Testis (tissue), 3 donors: Measurements from ENCODE around the gene HHATL. TPM values are rescaled to one million over a fixed set of nuclear protein-coding genes. Genes with fewer than 3 reads are reported as not detected.

Source experiments
- DNase-seq: peaks from one replicate; pipeline ENCODE4 v3.0.0-alpha.2; 2019
- H3K27ac ChIP-seq, 2 donors: fragments of 200-600 bp; sonication (generic); one replicate each; pipeline ENCODE4 v1.5.1; 2019
- H3K27me3 ChIP-seq: fragments of 200-600 bp; sonication (generic); one replicate; pipeline ENCODE4 v1.5.1; 2019
- H3K36me3 ChIP-seq: fragments of 200-600 bp; sonication (generic); one replicate; pipeline ENCODE4 v1.5.1; 2017; ENCODE audit warnings: low read depth; ENCODE audit errors: missing control alignments
- H3K4me1 ChIP-seq: fragments of 200-600 bp; sonication (generic); one replicate; pipeline ENCODE4 v1.5.1; 2019
- H3K4me3 ChIP-seq, 2 donors: fragments of 200-600 bp; sonication (generic); one replicate each; pipeline ENCODE4 v1.5.1; 2017 to 2019
- H3K9me3 ChIP-seq: fragments of 200-600 bp; sonication (generic); one replicate; pipeline ENCODE4 v1.5.1; 2017
- POLR2A ChIP-seq: fragments of 450-650 bp; IDR thresholded peaks from one replicate; pipeline ENCODE4 v1.6.1; 2017; ENCODE audit warnings: antibody characterized with exemption, mild to moderate bottlenecking, moderate library complexity
- WGBS, 2 donors: methylation state at CpG; one replicate each; pipeline ENCODE4 v1.1.5; 2018; 5-methylcytosine and 5-hydroxymethylcytosine counted together
- intact Hi-C: fragments of 100-400 bp; cut with DNase I; formaldehyde crosslinking; loops from one replicate; pipeline ENCODE4 v1.15.1; 2023; ENCODE audit warnings: low total_unique reads
- polyA plus RNA-seq: library from polyadenylated mRNA; stranded (reverse); fragments of 350-450 nt; fragmentation: Illumina TruSeq; extraction: RNeasy Lipid Tissue Mini Kit (QIAGEN cat#74804); gene quantifications from one replicate; pipeline ENCODE4 v1.2.3, GENCODE V29; 2014; ENCODE audit warnings: low read depth, low replicate concordance; ENCODE audit not compliant: insufficient read depth
- total RNA-seq, 2 donors: library from RNA; depleted of rRNA; stranded (reverse); fragments of >200 nt; gene quantifications; one replicate each; pipeline ENCODE4 v1.2.3, GENCODE V29; 2016
- TF ChIP-seq, protein P1 (sequence below), 3 experiments: fragments of 450-650 bp in 2 of 3; fragments of 200-600 bp in 1 of 3; sonication (generic) in 1 of 3; IDR thresholded peaks; one replicate each; pipeline ENCODE4 v1.5.1; 2016 to 2019; ENCODE audit warnings: antibody characterized with exemption in 3 of 3, mild to moderate bottlenecking in 2 of 3, moderate library complexity in 1 of 3

Gene HHATL
- total and polyA plus RNA-seq, 3 donors from 2014 or later = 6.1 to 7.2 (median 6.4) TPM

DNA sequence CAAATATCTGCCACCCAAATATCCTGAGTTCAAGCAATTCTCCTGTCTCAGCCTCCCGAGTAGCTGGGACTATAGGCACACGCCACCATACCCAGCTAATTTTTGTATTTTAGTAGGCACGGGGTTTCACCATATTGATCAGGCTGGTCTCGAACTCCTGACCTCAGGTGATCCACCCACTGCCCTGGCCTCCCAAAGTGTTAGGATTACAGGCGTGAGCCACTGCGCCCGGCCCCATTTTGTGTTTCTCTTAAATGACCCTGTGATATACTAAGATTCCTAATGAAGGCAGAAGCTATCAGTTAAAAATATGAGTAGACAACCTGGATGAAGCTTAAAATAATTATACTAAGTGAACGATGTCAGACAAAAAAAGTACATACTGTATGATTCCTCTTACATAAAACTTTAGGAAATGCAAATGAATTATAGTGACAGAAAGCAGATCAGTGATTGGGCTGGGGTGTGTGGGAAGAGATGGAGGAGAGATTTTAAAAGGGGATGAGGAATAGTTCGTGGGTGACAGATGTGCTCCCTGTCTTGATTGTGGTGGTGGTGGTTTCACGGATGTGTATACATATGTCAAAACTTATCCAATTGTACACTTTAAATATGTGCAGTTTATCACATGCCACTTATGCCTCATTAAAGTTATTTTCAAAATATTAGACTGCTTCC, 21.1 kb downstream of the HHATL start:
- intact Hi-C loops = no loop called here
- no peak overlapping the region for H3K27ac ChIP-seq
- H3K27me3 ChIP-seq = no peaks in the 10 kb centered on the region
- H3K4me3 ChIP-seq = no peak overlapping the region
- H3K36me3 ChIP-seq = no peaks in the 10 kb centered on the region
- peaks cover 4% of the 10 kb centered on the region for H3K4me1 ChIP-seq
- H3K9me3 ChIP-seq = no peaks in the 10 kb centered on the region
- DNase-seq = no peak
- TF ChIP-seq POLR2A = no peak
- TF ChIP-seq, protein P1, sequence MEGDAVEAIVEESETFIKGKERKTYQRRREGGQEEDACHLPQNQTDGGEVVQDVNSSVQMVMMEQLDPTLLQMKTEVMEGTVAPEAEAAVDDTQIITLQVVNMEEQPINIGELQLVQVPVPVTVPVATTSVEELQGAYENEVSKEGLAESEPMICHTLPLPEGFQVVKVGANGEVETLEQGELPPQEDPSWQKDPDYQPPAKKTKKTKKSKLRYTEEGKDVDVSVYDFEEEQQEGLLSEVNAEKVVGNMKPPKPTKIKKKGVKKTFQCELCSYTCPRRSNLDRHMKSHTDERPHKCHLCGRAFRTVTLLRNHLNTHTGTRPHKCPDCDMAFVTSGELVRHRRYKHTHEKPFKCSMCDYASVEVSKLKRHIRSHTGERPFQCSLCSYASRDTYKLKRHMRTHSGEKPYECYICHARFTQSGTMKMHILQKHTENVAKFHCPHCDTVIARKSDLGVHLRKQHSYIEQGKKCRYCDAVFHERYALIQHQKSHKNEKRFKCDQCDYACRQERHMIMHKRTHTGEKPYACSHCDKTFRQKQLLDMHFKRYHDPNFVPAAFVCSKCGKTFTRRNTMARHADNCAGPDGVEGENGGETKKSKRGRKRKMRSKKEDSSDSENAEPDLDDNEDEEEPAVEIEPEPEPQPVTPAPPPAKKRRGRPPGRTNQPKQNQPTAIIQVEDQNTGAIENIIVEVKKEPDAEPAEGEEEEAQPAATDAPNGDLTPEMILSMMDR (IDR thresholded peaks at IDR 0.05) = no peak
- 88 to 90% methylated on average over 10 of the region's 10 CpGs for WGBS, 2 donors

DNA sequence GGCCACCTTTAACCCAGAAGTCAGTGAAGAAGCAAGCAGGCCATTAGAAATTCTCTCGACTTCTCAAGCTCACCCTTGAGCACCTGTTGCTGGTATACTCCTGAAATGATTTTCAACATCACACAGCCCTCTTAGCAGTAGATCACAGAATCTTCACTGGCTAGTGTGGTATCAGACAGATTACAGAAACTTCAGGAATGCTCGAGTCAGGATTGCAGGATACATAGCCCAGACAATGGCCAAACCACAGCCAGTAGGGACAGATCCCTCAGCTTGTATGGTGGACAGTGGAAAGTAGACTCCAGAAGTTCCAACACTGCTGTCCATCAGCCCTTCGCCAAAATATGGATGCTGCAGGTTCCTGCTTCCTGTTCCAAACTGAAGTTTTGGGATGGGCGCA, 21.8 kb downstream of the HHATL start:
- intact Hi-C loops = no loop called here
- Histone ChIP-seq H3K4me3 (no peak overlapping the region), H3K27ac (no peak overlapping the region), H3K9me3 (no peaks in the 10 kb centered on the region), H3K36me3 (no peaks in the 10 kb centered on the region), H3K4me1 (peaks cover 1% of the 10 kb centered on the region), H3K27me3 (no peaks in the 10 kb centered on the region)
- TF ChIP-seq POLR2A = no peak
- TF ChIP-seq, protein P1 (IDR thresholded peaks at IDR 0.05) = no peak
- WGBS, 2 donors = 86 to 90% methylated on average over 4 of the region's 4 CpGs
- no peak for DNase-seq

DNA sequence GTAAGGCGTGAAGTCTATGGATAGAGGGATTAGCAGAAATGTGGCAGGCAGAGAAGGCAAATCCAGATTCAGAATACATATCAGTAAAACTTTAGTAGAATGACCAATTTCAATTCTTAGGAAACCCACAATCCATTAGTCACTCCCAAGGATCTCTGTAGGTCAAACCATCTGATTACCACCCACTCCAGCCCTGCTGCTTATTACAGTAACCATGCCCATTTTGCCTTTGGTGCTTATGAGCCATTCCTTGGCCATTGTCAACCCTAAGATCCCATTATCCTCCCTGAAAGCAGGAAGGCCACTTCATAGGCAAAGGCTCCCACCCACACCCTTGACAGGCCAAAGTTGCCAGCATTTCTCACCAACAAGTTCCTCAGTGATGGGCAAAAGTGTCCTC, 22.3 kb downstream of the HHATL start:
- no peaks in the 10 kb centered on the region for H3K27me3 ChIP-seq
- H3K4me1 ChIP-seq = no peaks in the 10 kb centered on the region
- 96 to 97% methylated on average over 1 of the region's 1 CpG for WGBS, 2 donors
- H3K9me3 ChIP-seq = no peaks in the 10 kb centered on the region
- H3K4me3 ChIP-seq = no peak overlapping the region
- no peak overlapping the region for H3K27ac ChIP-seq
- H3K36me3 ChIP-seq = no peaks in the 10 kb centered on the region
- intact Hi-C loops = no loop called here
- TF ChIP-seq, protein P1 (IDR thresholded peaks at IDR 0.05) = no peak
- TF ChIP-seq POLR2A = no peak
- no peak for DNase-seq

DNA sequence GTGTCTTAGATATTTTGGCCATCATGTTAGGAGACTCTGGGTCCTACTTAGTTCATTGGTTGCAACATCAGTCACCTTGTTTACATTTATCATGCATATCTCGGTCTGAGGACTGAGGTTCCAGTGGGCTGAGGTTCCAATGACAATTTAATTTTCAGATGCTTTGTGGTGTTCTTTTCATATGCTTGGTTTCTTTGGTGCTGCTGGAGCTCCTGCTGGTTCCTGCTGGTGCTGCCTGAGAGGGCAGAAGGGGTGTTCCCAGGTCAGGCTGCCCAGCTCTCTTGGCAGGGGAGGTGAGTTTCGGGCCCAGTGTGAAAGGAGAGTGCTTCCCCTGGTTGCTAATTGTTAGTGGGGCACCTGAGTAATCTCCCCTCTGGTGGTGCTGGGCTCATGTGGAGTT, 24.2 kb downstream of the HHATL start:
- no peak overlapping the region for H3K4me3 ChIP-seq
- WGBS, 2 donors = 75 to 93% methylated on average over 2 of the region's 2 CpGs
- intact Hi-C loops = no loop called here
- no peak overlapping the region for H3K27ac ChIP-seq
- TF ChIP-seq, protein P1 (IDR thresholded peaks at IDR 0.05) = no peak
- no peak for TF ChIP-seq POLR2A
- DNase-seq = no peak
- no peaks in the 10 kb centered on the region for H3K27me3 ChIP-seq
- H3K36me3 ChIP-seq = no peaks in the 10 kb centered on the region
- H3K9me3 ChIP-seq = no peaks in the 10 kb centered on the region
- H3K4me1 ChIP-seq = no peaks in the 10 kb centered on the region

DNA sequence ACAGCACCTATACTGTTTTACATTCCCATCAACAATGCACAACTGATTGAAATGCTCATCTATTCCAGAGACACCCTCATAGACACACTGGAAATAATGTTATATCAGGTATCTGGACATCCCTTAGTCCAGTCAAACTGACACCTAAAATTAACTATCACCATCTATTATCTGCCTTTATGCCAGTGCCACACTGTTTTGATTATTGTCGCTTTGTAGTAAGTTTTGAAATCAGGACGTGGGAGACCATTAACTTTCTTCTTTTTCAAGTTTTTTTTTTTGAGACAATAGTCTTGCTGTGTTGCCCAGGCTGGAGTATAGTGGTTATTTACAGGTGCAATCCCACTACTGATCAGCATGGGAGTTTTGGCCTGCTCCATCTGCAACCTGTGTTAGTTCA, 26.7 kb downstream of the HHATL start:
- 85 to 89% methylated on average over 2 of the region's 2 CpGs for WGBS, 2 donors
- no peak for DNase-seq
- Histone ChIP-seq H3K4me3 (no peak overlapping the region), H3K27me3 (no peaks in the 10 kb centered on the region), H3K27ac (no peak overlapping the region), H3K9me3 (no peaks in the 10 kb centered on the region), H3K36me3 (no peaks in the 10 kb centered on the region), H3K4me1 (no peaks in the 10 kb centered on the region)
- TF ChIP-seq, protein P1 (IDR thresholded peaks at IDR 0.05) = no peak
- no peak for TF ChIP-seq POLR2A
- intact Hi-C loops = no loop called here
